DND-41 (cell line): Measurements from ENCODE around the gene NPW.

Experiments used
- ATAC-seq: fragments of 200-7000 bp; cut with Tn5 transposase; 3 replicates; pipeline ENCODE4 v1.9.1; 2021; ENCODE audit warnings: low read depth; ENCODE audit not compliant: insufficient read depth
- DNase-seq: peaks from one replicate; pipeline ENCODE4 v3.0.0-alpha.2; 2020
- H2AFZ ChIP-seq: 2 replicates; pipeline ENCODE4 v1.6.0; 2012; ENCODE audit warnings: low read depth, low read length
- H3K27ac ChIP-seq: 2 replicates; pipeline ENCODE4 v1.5.1; 2012; ENCODE audit warnings: low read length, inconsistent platforms
- H3K27me3 ChIP-seq: fragments of 200-600 bp; sonication (generic); 2 replicates; pipeline ENCODE4 v1.6.0; 2012; ENCODE audit warnings: low read length, mild to moderate bottlenecking, inconsistent platforms; ENCODE audit not compliant: insufficient read depth, poor library complexity
- H3K36me3 ChIP-seq: 2 replicates; pipeline ENCODE4 v1.5.1; 2012; ENCODE audit warnings: low read length, inconsistent platforms; ENCODE audit not compliant: insufficient read depth
- H3K4me1 ChIP-seq: 2 replicates; pipeline ENCODE4 v1.5.1; 2012; ENCODE audit warnings: mild to moderate bottlenecking, low read length; ENCODE audit not compliant: insufficient read depth
- H3K4me2 ChIP-seq: 2 replicates; pipeline ENCODE4 v1.6.0; 2012; ENCODE audit warnings: mild to moderate bottlenecking, moderate library complexity, low read length, inconsistent platforms; ENCODE audit not compliant: insufficient read depth
- H3K4me3 ChIP-seq, 2 experiments: fragments of 200-600 bp in 1 of 2; shearing (Covaris generic) in 1 of 2; 2 replicates each; pipeline ENCODE4 v1.5.1; 2012 to 2016; ENCODE audit warnings: inconsistent platforms in 2 of 2, low read length in 2 of 2, mild to moderate bottlenecking in 2 of 2, low read depth in 1 of 2, moderate library complexity in 1 of 2
- H3K79me2 ChIP-seq: 2 replicates; pipeline ENCODE4 v1.6.0; 2012; ENCODE audit warnings: low read length, inconsistent platforms; ENCODE audit not compliant: insufficient read depth
- H3K9ac ChIP-seq: 2 replicates; pipeline ENCODE4 v1.6.0; 2012; ENCODE audit warnings: low read depth, mild to moderate bottlenecking, inconsistent platforms, low read length, moderate library complexity
- H3K9me3 ChIP-seq: 2 replicates; pipeline ENCODE4 v1.5.1; 2012; ENCODE audit warnings: low read length, moderate library complexity, mild to moderate bottlenecking, inconsistent platforms; ENCODE audit not compliant: insufficient read depth, severe bottlenecking
- H4K20me1 ChIP-seq: 2 replicates; pipeline ENCODE4 v1.6.0; 2012; ENCODE audit warnings: low read length; ENCODE audit not compliant: insufficient read depth
- EZH2 ChIP-seq: IDR thresholded peaks from 3 replicates; pipeline ENCODE4 v1.6.1; 2012; ENCODE audit warnings: borderline replicate concordance, low read depth, mild to moderate bottlenecking, moderate library complexity, low read length, inconsistent platforms; ENCODE audit not compliant: severe bottlenecking
- TF ChIP-seq, protein P1 (sequence below): IDR thresholded peaks from 2 replicates; pipeline ENCODE4 v1.5.1; 2012; ENCODE audit warnings: borderline replicate concordance, low read length, moderate library complexity, mild to moderate bottlenecking; ENCODE audit not compliant: poor library complexity, severe bottlenecking; ENCODE audit errors: extremely low read depth

Gene NPW

DNA sequence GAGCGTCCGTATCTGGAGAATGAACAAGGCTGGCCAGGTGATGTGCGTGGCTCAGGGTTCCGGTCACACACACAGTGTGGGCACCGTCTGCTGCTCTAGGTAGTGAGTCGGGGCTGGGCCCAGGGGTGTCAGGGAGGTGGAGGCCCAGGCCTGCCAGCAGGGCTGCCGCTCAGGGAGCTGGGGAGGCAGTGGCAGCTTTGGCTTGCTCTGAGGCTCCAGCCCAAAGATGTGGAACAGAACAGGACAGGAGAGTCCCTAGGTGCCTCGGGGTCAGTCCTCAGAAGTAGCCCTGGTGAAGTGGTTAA lies 43.4 kb upstream of the NPW start:
- no peak overlapping the region for H3K9ac ChIP-seq
- TF ChIP-seq EZH2: no peak
- TF ChIP-seq, protein P1, sequence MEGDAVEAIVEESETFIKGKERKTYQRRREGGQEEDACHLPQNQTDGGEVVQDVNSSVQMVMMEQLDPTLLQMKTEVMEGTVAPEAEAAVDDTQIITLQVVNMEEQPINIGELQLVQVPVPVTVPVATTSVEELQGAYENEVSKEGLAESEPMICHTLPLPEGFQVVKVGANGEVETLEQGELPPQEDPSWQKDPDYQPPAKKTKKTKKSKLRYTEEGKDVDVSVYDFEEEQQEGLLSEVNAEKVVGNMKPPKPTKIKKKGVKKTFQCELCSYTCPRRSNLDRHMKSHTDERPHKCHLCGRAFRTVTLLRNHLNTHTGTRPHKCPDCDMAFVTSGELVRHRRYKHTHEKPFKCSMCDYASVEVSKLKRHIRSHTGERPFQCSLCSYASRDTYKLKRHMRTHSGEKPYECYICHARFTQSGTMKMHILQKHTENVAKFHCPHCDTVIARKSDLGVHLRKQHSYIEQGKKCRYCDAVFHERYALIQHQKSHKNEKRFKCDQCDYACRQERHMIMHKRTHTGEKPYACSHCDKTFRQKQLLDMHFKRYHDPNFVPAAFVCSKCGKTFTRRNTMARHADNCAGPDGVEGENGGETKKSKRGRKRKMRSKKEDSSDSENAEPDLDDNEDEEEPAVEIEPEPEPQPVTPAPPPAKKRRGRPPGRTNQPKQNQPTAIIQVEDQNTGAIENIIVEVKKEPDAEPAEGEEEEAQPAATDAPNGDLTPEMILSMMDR: no peak
- no peak overlapping the region for H2AFZ ChIP-seq
- H3K4me1 ChIP-seq: peaks cover 26% of the 10 kb centered on the region
- DNase-seq: no peak
- H3K4me3 ChIP-seq: no peak overlapping the region
- ATAC-seq: no peak
- peaks cover 31% of the 10 kb centered on the region for H4K20me1 ChIP-seq
- H3K9me3 ChIP-seq: no peaks in the 10 kb centered on the region
- no peaks in the 10 kb centered on the region for H3K27me3 ChIP-seq
- peaks cover 54% of the 10 kb centered on the region for H3K36me3 ChIP-seq
- H3K4me2 ChIP-seq: no peak overlapping the region
- H3K27ac ChIP-seq: no peak overlapping the region
- H3K79me2 ChIP-seq: peaks cover 37% of the 10 kb centered on the region

DNA sequence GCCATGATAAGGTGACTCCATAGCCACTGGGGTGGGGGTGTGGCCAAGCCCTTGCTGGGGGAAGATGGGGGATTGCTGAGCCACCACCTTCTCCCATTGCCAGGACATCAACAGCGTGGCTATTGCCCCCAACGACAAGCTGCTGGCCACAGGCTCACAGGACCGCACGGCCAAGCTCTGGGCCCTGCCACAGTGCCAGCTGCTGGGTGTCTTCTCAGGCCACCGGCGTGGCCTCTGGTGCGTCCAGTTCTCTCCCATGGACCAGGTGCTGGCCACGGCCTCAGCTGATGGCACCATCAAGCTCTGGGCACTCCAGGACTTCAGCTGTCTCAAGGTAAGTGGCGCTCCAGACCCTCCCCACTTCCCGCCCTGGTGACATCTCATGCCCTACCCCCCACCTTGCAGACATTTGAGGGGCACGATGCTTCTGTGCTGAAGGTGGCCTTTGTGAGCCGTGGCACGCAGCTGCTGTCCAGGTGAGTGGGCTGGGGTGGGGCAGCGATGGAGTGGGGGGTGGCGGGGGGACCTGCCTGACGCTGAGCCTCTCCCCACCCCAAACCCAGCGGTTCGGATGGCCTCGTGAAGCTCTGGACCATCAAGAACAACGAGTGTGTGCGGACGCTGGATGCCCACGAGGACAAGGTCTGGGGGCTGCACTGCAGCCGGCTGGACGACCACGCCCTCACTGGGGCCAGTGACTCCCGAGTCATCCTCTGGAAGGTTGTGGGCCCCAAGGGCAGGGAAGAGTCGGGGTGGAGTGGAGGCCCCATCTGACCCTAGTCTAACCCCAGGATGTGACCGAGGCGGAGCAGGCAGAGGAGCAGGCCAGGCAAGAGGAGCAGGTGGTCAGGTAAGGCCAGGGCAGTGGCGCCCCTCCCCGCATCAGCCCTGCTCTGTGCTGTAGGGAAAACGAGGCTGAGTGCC lies 42.4 kb upstream of the NPW start:
- H4K20me1 ChIP-seq: peaks cover 35% of the 10 kb centered on the region
- H3K27ac ChIP-seq: no peak overlapping the region
- H3K27me3 ChIP-seq: peaks cover 2% of the 10 kb centered on the region
- H3K9me3 ChIP-seq: no peaks in the 10 kb centered on the region
- H3K4me2 ChIP-seq: no peak overlapping the region
- H3K9ac ChIP-seq: no peak overlapping the region
- DNase-seq (no peak), ATAC-seq (no peak)
- no peak overlapping the region for H2AFZ ChIP-seq
- peaks cover 21% of the 10 kb centered on the region for H3K4me1 ChIP-seq
- peaks cover 54% of the 10 kb centered on the region for H3K36me3 ChIP-seq
- peaks cover 29% of the 10 kb centered on the region for H3K79me2 ChIP-seq
- TF ChIP-seq, protein P1: no peak
- TF ChIP-seq EZH2: no peak
- H3K4me3 ChIP-seq: no peak overlapping the region

DNA sequence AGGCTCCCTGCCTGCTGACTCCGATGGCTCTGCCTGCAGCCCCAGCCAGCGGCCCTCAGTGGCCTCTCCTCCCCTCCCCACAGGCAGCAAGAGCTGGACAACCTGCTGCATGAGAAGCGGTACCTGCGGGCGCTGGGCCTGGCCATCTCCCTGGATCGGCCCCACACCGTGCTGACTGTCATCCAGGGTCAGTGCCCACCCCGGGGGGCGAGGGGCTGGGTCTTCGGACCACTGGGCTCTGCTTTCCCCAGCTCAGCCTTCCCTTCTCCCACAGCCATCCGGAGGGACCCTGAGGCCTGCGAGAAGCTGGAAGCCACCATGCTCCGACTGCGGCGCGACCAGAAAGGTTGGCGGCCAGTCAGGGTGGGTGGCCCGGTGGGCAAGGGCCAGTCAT lies 41.7 kb upstream of the NPW start:
- no peak for DNase-seq

More for the DNA sequence above, 41.7 kb upstream of the NPW start:
- ATAC-seq: no peak
- H3K4me3 ChIP-seq: no peak overlapping the region
- peaks cover 19% of the 10 kb centered on the region for H3K4me1 ChIP-seq
- H3K79me2 ChIP-seq: peaks cover 22% of the 10 kb centered on the region
- no peak overlapping the region for H2AFZ ChIP-seq
- H3K4me2 ChIP-seq: no peak overlapping the region
- peaks cover 6% of the 10 kb centered on the region for H3K27me3 ChIP-seq
- peaks cover 28% of the 10 kb centered on the region for H4K20me1 ChIP-seq
- H3K36me3 ChIP-seq: peaks cover 54% of the 10 kb centered on the region
- no peak overlapping the region for H3K27ac ChIP-seq
- no peaks in the 10 kb centered on the region for H3K9me3 ChIP-seq
- no peak overlapping the region for H3K9ac ChIP-seq
- TF ChIP-seq, protein P1: no peak
